Liver (tissue), 9 donors: ENCODE results near the gene SIKE1. TPM values are rescaled to one million over a fixed set of nuclear protein-coding genes. Genes with fewer than 3 reads are reported as not detected.

ENCODE experiments used
- DNase-seq: peaks from one replicate; pipeline ENCODE4 v3.0.0-alpha.2; 2017; ENCODE audit warnings: low spot score
- H3K27ac ChIP-seq, 2 donors: one replicate each; pipeline ENCODE4 v1.7.0; 2013; ENCODE audit warnings: inconsistent platforms in 2 of 2, low read length in 2 of 2, control low read depth in 1 of 2, low read depth in 1 of 2, mild to moderate bottlenecking in 1 of 2
- H3K27me3 ChIP-seq, 4 donors: one replicate each; pipeline versions ENCODE4 v1.6.1 to v1.7.0; 2013; ENCODE audit warnings: low read length in 3 of 4, inconsistent platforms in 1 of 4, mild to moderate bottlenecking in 1 of 4, moderate library complexity in 1 of 4; ENCODE audit not compliant: control insufficient read depth in 4 of 4, insufficient read depth in 4 of 4
- H3K36me3 ChIP-seq, 4 donors: one replicate each; pipeline versions ENCODE4 v1.6.1 to v1.7.0; 2013; ENCODE audit warnings: low read length in 3 of 4, mild to moderate bottlenecking in 3 of 4, low read depth in 1 of 4, moderate library complexity in 1 of 4; ENCODE audit not compliant: control insufficient read depth in 4 of 4, insufficient read depth in 3 of 4
- H3K4me1 ChIP-seq, 4 donors: one replicate each; pipeline versions ENCODE4 v1.6.1 to v1.7.0; 2013; ENCODE audit warnings: low read length in 3 of 4, mild to moderate bottlenecking in 3 of 4, moderate library complexity in 1 of 4; ENCODE audit not compliant: control insufficient read depth in 4 of 4, insufficient read depth in 4 of 4
- H3K4me3 ChIP-seq, 3 donors: one replicate each; pipeline versions ENCODE4 v1.6.1 to v1.7.0; 2013; ENCODE audit warnings: low read length in 3 of 3, control low read depth in 1 of 3, low read depth in 1 of 3, mild to moderate bottlenecking in 1 of 3
- H3K9ac ChIP-seq, 2 donors: one replicate each; pipeline ENCODE4 v1.7.0; 2013; ENCODE audit warnings: low read length in 2 of 2, mild to moderate bottlenecking in 2 of 2, moderate library complexity in 2 of 2, control low read depth in 1 of 2, low read depth in 1 of 2
- H3K9me3 ChIP-seq, 4 donors: one replicate each; pipeline versions ENCODE4 v1.6.1 to v1.7.0; 2013; ENCODE audit warnings: low read length in 3 of 4; ENCODE audit not compliant: control insufficient read depth in 4 of 4
- FOXA1 ChIP-seq: IDR thresholded peaks from 2 replicates; pipeline ENCODE4 v1.6.1; 2016; ENCODE audit warnings: antibody characterized with exemption
- FOXA2 ChIP-seq: IDR thresholded peaks from 2 replicates; pipeline ENCODE4 v1.6.1; 2016; ENCODE audit warnings: antibody characterized with exemption
- HNF4A ChIP-seq, 2 donors: conservative IDR thresholded peaks; 2 replicates each; pipeline ENCODE4 v1.6.1; 2016; ENCODE audit warnings: antibody characterized with exemption in 2 of 2, mild to moderate bottlenecking in 2 of 2
- HNF4G ChIP-seq: IDR thresholded peaks from 2 replicates; pipeline ENCODE4 v1.6.1; 2016; ENCODE audit warnings: antibody characterized with exemption
- JUND ChIP-seq, 2 donors: IDR thresholded peaks; 2 replicates each; pipeline ENCODE4 v1.6.1; 2016; ENCODE audit warnings: antibody characterized with exemption in 2 of 2
- NR2F2 ChIP-seq: IDR thresholded peaks from 2 replicates; pipeline ENCODE4 v1.6.1; 2016; ENCODE audit warnings: antibody characterized with exemption
- RAD21 ChIP-seq, 2 donors: IDR thresholded peaks; 2 replicates each; pipeline ENCODE4 v1.6.1; 2016; ENCODE audit warnings: antibody characterized with exemption in 2 of 2, mild to moderate bottlenecking in 2 of 2
- RXRA ChIP-seq, 2 donors: IDR thresholded peaks; 2 replicates each; pipeline ENCODE4 v1.6.1; 2017 to 2018; ENCODE audit warnings: antibody characterized with exemption in 2 of 2, mild to moderate bottlenecking in 1 of 2
- SP1 ChIP-seq: IDR thresholded peaks from 2 replicates; pipeline ENCODE4 v1.6.1; 2018; ENCODE audit warnings: antibody characterized with exemption, mild to moderate bottlenecking
- TAF1 ChIP-seq: conservative IDR thresholded peaks from 2 replicates; pipeline ENCODE4 v1.6.1; 2016; ENCODE audit warnings: antibody characterized with exemption, mild to moderate bottlenecking
- YY1 ChIP-seq: IDR thresholded peaks from 2 replicates; pipeline ENCODE4 v1.6.1; 2016; ENCODE audit warnings: antibody characterized with exemption, mild to moderate bottlenecking
- WGBS: extraction: QIAGEN DNeasy Blood & Tissue Kit; methylation state at CpG from one replicate; pipeline ENCODE4 v1.1.7; 2013; 5-methylcytosine and 5-hydroxymethylcytosine counted together
- polyA plus RNA-seq, 2 donors: library from polyadenylated mRNA; stranded (reverse) in 1 of 2; unstranded in 1 of 2; fragments of 200-250 nt in 1 of 2; fragments of >200 nt in 1 of 2; fragmentation: Nextera tagmentation in 1 of 2; extraction: Ambion mirVana in 1 of 2; gene quantifications; one replicate each; pipeline versions ENCODE4 v1.2.1 to v1.2.3, GENCODE V29; 2013 to 2015
- total RNA-seq, 2 donors: library from RNA; depleted of rRNA; stranded (reverse); fragments of >200 nt; gene quantifications; one replicate each; pipeline ENCODE4 v1.2.3, GENCODE V29; 2014
- TF ChIP-seq, protein P1 (sequence below): IDR thresholded peaks from 2 replicates; pipeline ENCODE4 v1.6.1; 2016; ENCODE audit warnings: antibody characterized with exemption
- TF ChIP-seq, protein P2 (sequence below): IDR thresholded peaks from 2 replicates; pipeline ENCODE4 v1.6.1; 2016; ENCODE audit warnings: antibody characterized with exemption
- TF ChIP-seq, protein P3 (sequence below): IDR thresholded peaks from 2 replicates; pipeline ENCODE4 v1.6.1; 2016; ENCODE audit warnings: antibody characterized with exemption, mild to moderate bottlenecking
- TF ChIP-seq, protein P4 (sequence below): fragments of 150-350 bp; IDR thresholded peaks from 2 replicates; pipeline ENCODE4 v1.5.1; 2017; ENCODE audit warnings: improper control_type of control experiment, low read depth, low read length; ENCODE audit not compliant: missing input control
- donor health status: healthy.
- donor health status: healthy.
- donor health status: healthy.
- donor health status: healthy.
- donor health status: healthy.

SIKE1 gene
- total and polyA plus RNA-seq, 4 donors, result 12.0 to 40.4 (median 22.6) TPM

DNA sequence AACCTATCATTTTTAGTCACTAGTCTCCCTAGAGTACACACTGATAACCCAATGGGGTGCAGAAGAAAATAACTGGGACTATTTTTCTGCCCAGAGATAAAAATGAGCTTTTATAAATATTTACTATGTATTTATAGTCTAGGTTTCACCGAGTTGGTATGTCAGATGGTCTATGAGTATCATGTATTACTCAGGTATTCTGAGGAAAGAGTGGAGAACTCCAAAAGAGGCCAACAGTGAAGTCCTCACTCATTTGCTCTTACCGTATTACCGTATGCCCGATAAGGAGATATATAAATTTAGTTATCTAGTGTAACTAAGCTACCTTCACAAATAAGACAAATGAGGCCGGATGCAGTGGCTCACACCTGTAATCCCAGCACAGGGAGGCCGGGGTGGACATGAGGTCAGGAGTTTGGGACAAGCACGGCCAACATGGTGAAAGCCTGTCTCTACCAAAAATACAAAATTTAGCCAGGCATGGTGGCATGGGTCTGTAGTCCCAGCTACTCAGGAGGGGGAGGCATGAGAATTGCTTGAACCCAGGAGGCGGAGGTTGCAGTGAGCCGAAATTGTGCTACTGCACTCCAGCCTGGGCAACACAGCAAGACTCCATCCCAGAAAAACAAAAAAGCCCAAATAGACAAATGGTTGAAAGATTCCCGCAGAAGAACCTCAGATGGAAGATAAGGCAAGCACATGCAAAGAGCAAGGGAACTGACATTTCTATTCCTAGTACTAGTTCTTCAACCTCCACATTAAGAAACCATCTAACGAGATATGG lies 38.3 kb downstream of the SIKE1 start:
- Histone ChIP-seq H3K9me3 (no peaks in the 10 kb centered on the region), H3K36me3 (peaks cover 2 to 29% (median 13%) of the 10 kb centered on the region in 4 donors), H3K4me3 (no peak overlapping the region), H3K27ac (no peak overlapping the region), H3K9ac (no peak overlapping the region), H3K27me3 (no peaks in the 10 kb centered on the region), H3K4me1 (peaks cover 0 to 3% (median 1%) of the 10 kb centered on the region in 4 donors)
- WGBS, result 94% methylated on average over 11 of the region's 11 CpGs
- no peak for DNase-seq
- TF ChIP-seq YY1 (no peak), NR2F2 (no peak), FOXA1 (no peak), TAF1 (no peak), RAD21 (IDR thresholded peaks at IDR 0.05) (no peak), JUND (IDR thresholded peaks at IDR 0.05) (no peak), HNF4A (conservative IDR thresholded peaks at IDR 0.05) (no peak)

DNA sequence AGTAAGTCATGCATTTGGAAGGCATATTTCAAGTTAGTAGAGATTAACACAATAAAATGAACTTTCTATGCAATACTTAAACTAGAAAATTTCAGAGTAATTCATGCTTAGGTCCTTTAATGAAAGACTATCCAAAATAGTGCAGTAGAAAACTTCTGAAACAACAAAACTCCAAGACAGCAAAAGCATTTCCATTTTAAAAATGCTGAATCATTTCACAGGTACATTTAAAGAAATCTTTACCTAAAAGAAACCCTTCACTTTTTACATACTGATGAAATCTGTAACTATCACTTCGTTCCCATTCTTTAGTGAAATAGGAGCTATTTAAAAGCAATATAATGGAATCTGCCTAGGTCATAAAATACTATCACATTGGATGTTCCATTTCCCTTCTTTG lies 40.2 kb downstream of the SIKE1 start:
- DNase-seq, result no peak
- Histone ChIP-seq H3K36me3 (peaks cover 7 to 41% (median 28%) of the 10 kb centered on the region in 4 donors), H3K27me3 (no peaks in the 10 kb centered on the region), H3K27ac (no peak overlapping the region), H3K9me3 (no peaks in the 10 kb centered on the region), H3K9ac (no peak overlapping the region), H3K4me1 (peaks cover 0 to 3% (median 1%) of the 10 kb centered on the region in 4 donors), H3K4me3 (no peak overlapping the region)
- 99% methylated on average over 1 of the region's 1 CpG for WGBS
- TF ChIP-seq TAF1 (no peak), HNF4G (no peak)
- TF ChIP-seq, protein P1, sequence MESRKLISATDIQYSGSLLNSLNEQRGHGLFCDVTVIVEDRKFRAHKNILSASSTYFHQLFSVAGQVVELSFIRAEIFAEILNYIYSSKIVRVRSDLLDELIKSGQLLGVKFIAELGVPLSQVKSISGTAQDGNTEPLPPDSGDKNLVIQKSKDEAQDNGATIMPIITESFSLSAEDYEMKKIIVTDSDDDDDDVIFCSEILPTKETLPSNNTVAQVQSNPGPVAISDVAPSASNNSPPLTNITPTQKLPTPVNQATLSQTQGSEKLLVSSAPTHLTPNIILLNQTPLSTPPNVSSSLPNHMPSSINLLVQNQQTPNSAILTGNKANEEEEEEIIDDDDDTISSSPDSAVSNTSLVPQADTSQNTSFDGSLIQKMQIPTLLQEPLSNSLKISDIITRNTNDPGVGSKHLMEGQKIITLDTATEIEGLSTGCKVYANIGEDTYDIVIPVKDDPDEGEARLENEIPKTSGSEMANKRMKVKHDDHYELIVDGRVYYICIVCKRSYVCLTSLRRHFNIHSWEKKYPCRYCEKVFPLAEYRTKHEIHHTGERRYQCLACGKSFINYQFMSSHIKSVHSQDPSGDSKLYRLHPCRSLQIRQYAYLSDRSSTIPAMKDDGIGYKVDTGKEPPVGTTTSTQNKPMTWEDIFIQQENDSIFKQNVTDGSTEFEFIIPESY, result no peak

DNA sequence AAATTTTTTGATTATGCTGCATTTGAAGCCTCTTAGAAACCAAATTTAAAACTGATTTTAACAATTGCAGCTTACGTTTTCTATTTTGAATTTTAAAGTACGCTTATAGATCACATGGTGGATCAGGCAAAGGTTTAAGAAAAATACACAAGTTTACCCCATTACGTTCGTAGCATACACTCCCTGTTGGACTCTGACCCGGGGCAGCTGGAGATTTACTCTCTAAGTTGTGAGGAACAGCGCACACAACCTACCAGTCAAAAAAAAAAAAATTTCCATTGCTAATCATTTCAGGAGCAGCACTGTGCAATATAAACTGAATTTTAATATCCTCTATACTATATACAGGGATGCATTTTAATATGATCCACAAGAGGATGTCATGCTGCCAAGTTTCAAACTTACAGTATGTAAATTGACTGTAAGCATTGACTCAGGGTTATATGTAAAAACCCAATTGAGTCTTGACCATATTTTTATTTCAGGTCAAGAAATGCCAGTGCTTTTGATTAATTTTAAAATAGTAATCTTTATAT lies 43.1 kb downstream of the SIKE1 start:
- Histone ChIP-seq H3K36me3 (peaks cover 6 to 62% (median 55%) of the 10 kb centered on the region in 4 donors), H3K4me3 (no peak overlapping the region), H3K4me1 (peaks cover 0 to 3% (median 1%) of the 10 kb centered on the region in 4 donors), H3K9ac (no peak overlapping the region), H3K9me3 (no peaks in the 10 kb centered on the region), H3K27me3 (no peaks in the 10 kb centered on the region), H3K27ac (no peak overlapping the region)
- WGBS, result 60% methylated on average over 6 of the region's 6 CpGs
- TF ChIP-seq, protein P2, sequence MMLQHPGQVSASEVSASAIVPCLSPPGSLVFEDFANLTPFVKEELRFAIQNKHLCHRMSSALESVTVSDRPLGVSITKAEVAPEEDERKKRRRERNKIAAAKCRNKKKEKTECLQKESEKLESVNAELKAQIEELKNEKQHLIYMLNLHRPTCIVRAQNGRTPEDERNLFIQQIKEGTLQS, result no peak
- TF ChIP-seq, protein P3, sequence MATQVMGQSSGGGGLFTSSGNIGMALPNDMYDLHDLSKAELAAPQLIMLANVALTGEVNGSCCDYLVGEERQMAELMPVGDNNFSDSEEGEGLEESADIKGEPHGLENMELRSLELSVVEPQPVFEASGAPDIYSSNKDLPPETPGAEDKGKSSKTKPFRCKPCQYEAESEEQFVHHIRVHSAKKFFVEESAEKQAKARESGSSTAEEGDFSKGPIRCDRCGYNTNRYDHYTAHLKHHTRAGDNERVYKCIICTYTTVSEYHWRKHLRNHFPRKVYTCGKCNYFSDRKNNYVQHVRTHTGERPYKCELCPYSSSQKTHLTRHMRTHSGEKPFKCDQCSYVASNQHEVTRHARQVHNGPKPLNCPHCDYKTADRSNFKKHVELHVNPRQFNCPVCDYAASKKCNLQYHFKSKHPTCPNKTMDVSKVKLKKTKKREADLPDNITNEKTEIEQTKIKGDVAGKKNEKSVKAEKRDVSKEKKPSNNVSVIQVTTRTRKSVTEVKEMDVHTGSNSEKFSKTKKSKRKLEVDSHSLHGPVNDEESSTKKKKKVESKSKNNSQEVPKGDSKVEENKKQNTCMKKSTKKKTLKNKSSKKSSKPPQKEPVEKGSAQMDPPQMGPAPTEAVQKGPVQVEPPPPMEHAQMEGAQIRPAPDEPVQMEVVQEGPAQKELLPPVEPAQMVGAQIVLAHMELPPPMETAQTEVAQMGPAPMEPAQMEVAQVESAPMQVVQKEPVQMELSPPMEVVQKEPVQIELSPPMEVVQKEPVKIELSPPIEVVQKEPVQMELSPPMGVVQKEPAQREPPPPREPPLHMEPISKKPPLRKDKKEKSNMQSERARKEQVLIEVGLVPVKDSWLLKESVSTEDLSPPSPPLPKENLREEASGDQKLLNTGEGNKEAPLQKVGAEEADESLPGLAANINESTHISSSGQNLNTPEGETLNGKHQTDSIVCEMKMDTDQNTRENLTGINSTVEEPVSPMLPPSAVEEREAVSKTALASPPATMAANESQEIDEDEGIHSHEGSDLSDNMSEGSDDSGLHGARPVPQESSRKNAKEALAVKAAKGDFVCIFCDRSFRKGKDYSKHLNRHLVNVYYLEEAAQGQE, result no peak
- no peak for TF ChIP-seq FOXA2
- TF ChIP-seq, protein P4, sequence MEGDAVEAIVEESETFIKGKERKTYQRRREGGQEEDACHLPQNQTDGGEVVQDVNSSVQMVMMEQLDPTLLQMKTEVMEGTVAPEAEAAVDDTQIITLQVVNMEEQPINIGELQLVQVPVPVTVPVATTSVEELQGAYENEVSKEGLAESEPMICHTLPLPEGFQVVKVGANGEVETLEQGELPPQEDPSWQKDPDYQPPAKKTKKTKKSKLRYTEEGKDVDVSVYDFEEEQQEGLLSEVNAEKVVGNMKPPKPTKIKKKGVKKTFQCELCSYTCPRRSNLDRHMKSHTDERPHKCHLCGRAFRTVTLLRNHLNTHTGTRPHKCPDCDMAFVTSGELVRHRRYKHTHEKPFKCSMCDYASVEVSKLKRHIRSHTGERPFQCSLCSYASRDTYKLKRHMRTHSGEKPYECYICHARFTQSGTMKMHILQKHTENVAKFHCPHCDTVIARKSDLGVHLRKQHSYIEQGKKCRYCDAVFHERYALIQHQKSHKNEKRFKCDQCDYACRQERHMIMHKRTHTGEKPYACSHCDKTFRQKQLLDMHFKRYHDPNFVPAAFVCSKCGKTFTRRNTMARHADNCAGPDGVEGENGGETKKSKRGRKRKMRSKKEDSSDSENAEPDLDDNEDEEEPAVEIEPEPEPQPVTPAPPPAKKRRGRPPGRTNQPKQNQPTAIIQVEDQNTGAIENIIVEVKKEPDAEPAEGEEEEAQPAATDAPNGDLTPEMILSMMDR, result no peak
- TF ChIP-seq HNF4A (conservative IDR thresholded peaks at IDR 0.05), result peak; percentile 32 to 82
- peak in 1 of 2 donors; percentile 7 for TF ChIP-seq RXRA (IDR thresholded peaks at IDR 0.05)
- peak; percentile 56 for TF ChIP-seq SP1
- no peak for TF ChIP-seq TAF1
- TF ChIP-seq YY1, result no peak
- DNase-seq, result no peak
